OCI-LY3 (cell line): Measurements from ENCODE around the gene FRMD4A.

Source experiments
- EZH2phosphoT487 ChIP-seq: fragments of 200-600 bp; shearing (Covaris generic); IDR thresholded peaks from 2 replicates; pipeline ENCODE4 v1.6.1; 2018; ENCODE audit warnings: antibody characterized with exemption, mixed run types, low read depth
- TF ChIP-seq, protein P1 (sequence below): fragments of 200-600, 300-600 bp; sonication (generic); IDR thresholded peaks from 2 replicates; pipeline ENCODE4 v1.5.1; 2014; ENCODE audit warnings: antibody characterized with exemption, low read length, low read depth

DNA sequence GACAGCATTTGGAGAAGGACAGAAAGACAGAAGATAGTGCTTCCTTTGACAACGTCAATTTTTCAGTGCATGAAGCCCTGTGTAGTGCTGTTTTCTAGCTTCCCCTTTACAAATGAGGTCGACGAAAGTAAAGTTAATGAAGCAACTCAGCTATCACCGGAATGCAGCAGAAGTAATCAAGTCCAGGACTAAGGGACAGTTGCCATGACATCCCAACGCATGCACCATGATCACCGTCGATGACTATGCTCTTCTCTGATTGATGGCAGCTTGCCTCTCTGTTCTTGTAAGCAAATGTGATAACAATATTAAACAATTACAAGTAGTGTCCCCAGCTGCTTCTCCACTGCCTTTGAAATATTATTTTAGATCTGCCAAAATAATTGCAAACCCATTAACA, 205.8 kb downstream of the FRMD4A start:
- TF ChIP-seq, protein P1, sequence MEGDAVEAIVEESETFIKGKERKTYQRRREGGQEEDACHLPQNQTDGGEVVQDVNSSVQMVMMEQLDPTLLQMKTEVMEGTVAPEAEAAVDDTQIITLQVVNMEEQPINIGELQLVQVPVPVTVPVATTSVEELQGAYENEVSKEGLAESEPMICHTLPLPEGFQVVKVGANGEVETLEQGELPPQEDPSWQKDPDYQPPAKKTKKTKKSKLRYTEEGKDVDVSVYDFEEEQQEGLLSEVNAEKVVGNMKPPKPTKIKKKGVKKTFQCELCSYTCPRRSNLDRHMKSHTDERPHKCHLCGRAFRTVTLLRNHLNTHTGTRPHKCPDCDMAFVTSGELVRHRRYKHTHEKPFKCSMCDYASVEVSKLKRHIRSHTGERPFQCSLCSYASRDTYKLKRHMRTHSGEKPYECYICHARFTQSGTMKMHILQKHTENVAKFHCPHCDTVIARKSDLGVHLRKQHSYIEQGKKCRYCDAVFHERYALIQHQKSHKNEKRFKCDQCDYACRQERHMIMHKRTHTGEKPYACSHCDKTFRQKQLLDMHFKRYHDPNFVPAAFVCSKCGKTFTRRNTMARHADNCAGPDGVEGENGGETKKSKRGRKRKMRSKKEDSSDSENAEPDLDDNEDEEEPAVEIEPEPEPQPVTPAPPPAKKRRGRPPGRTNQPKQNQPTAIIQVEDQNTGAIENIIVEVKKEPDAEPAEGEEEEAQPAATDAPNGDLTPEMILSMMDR, result no peak
- no peak for TF ChIP-seq EZH2phosphoT487
